ENCODE data around the gene MKS1.

Gene MKS1

DNA sequence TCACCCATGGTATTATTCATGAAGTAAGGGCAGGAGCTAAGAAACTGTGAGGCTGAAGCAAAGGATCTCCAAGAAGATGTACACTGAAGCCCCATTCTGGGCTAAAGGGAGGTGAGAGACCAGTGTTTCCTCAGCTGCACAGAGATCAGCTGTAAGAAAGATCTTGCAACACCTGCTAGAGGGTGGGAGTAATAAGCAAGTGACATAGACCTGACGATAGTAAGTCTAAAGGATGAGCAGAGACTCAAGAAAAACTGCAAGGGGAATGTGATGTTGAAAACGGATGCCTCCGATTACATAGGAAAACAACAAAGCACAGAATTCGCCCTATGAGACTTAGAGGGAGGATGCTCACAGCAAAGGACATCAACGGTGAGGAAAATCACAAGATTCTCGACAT, 52.4 kb downstream of the MKS1 start, which contains the start of gene OR4D2:
OR4D2 (plus strand) TSS at position 301 of the 400 bp plus-strand sequence. CDS start 2,674 bp downstream, outside the sequence.
- Mint-ChIP-seq H3K4me1 (peaks cover 13% of the 10 kb centered on the region), H3K9me3 (peaks cover 0 to 5% of the 10 kb centered on the region in 2 donors), H3K4me3 (no peak within 1 kb of the TSS), H3K27me3 (no peaks in the 10 kb centered on the region), H3K27ac (no peak within 1 kb of the TSS)
- no peak for ATAC-seq
- DNase-seq: no peak

DNA sequence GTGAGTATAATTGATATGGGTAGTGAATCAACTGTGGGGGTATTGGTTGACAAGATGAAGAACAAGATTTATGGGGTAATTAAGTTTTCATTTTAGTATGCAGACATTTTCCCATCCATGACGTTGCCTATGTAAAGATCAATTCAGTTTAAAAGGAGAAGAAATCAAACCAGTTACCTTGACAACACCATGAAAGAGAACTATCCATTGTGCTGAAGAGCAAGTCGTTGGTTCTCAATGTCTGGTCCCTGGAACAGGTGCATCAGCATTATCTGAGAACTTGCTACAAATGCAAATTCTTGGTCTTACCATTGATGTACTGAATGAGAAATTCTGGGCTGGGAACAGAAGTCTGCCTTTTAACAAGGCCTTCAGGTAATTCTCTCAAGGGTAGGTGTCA, 53.1 kb downstream of the MKS1 start:
- Mint-ChIP-seq H3K9me3 (peaks cover 0 to 5% of the 10 kb centered on the region in 2 donors), H3K4me3 (no peak overlapping the region), H3K27me3 (no peaks in the 10 kb centered on the region), H3K4me1 (peaks cover 13% of the 10 kb centered on the region), H3K27ac (no peak overlapping the region)
- no peak for ATAC-seq
- DNase-seq: no peak

GRCh38 chr17:58161566-58161965, 57.5 kb downstream of the MKS1 start:
- Mint-ChIP-seq H3K4me3 (no peak overlapping the region), H3K4me1 (peaks cover 10% of the 10 kb centered on the region), H3K9me3 (peaks cover 0 to 4% of the 10 kb centered on the region in 2 donors), H3K27me3 (no peaks in the 10 kb centered on the region), H3K27ac (no peak overlapping the region)
- ATAC-seq: no peak
- DNase-seq: no peak

DNA sequence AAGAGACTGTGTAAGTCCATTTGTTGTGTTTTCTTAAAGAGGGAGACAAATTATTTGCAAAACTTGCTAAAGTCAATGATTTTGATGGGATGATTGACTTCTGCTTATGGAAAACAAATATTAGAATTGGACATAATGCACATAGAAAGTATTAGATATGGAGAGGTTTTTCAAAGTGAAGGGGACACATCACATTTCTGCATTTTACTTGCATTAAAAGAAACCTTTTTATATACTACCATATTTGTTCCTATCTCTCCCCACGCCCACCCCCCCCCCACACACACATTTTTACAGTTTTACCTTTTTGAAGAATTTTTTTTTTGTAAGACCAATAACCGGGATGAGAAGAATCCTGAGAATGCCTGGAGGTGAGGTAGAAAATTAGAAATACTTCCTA, 60.9 kb downstream of the MKS1 start:
- Mint-ChIP-seq H3K4me3 (no peak overlapping the region), H3K9me3 (peaks cover 0 to 4% of the 10 kb centered on the region in 2 donors), H3K27ac (no peak overlapping the region), H3K27me3 (no peaks in the 10 kb centered on the region), H3K4me1 (peaks cover 25% of the 10 kb centered on the region)
- DNase-seq (no peak), ATAC-seq (no peak)

GRCh38 chr17:58156839-58157803, 61.9 kb downstream of the MKS1 start:
- ATAC-seq (peak; percentile 89), DNase-seq (peak; percentile 52 to 74)
- Mint-ChIP-seq H3K4me3 (peak overlapping the region; percentile 91 to 95), H3K4me1 (peaks cover 35% of the 10 kb centered on the region), H3K27ac (peak overlapping the region; percentile 72 to 93), H3K9me3 (peaks cover 0 to 4% of the 10 kb centered on the region in 2 donors), H3K27me3 (no peaks in the 10 kb centered on the region)
